Measurements from ENCODE around the gene PGAP2. TPM values are rescaled to one million over a fixed set of nuclear protein-coding genes. Genes with fewer than 3 reads are reported as not detected.

Gene PGAP2
- total RNA-seq, 2 experiments from 2014 or later: 39.6 to 40.1 TPM

- POLR2A ChIA-PET: no interaction called here
- CTCF ChIA-PET: no interaction called here
Measured at GRCh38 chr11:3861683-3862082, 53.3 kb downstream of the PGAP2 start.

GRCh38 chr11:3865388-3866193, 57.2 kb downstream of the PGAP2 start:
- CTCF ChIA-PET: interaction anchor here (1.1 to 2.5 kb wide), 3 partner anchors 10 to 119 kb away, joined by 3 to 12 read pairs (median 4); partner anchors contain the start of gene STIM1
- POLR2A ChIA-PET: interaction anchor here (0.9 kb wide), 1 partner anchor 10 kb away, joined by 3 read pairs; the partner anchor contains the start of gene STIM1

- ChIA-PET CTCF (interaction anchor here (1.1 to 2.5 kb wide), 3 partner anchors 11 to 118 kb away, joined by 3 to 12 read pairs (median 4); partner anchors contain the start of gene STIM1), POLR2A (interaction anchor here (0.9 kb wide), 1 partner anchor 11 kb away, joined by 3 read pairs; the partner anchor contains the start of gene STIM1)
Measured at GRCh38 chr11:3866206-3866605, 57.8 kb downstream of the PGAP2 start.

- ChIA-PET POLR2A (interaction anchor here (1.4 kb wide), 1 partner anchor 11 kb away, joined by 5 read pairs; the partner anchor contains the start of gene STIM1), CTCF (interaction anchor here (1.0 to 1.4 kb wide), 3 partner anchors 12 to 205 kb away, joined by 3 to 4 read pairs (median 3); partner anchors contain the start of gene STIM1)
Measured at GRCh38 chr11:3866836-3867208, 58.5 kb downstream of the PGAP2 start.

- POLR2A ChIA-PET: interaction anchor here (1.4 kb wide), 1 partner anchor 12 kb away, joined by 5 read pairs; the partner anchor contains the start of gene STIM1
- CTCF ChIA-PET: interaction anchor here (1.0 to 1.6 kb wide), 5 partner anchors 12 to 205 kb away, joined by 3 to 7 read pairs (median 4); partner anchors contain the start of genes PGAP2 and STIM1
Measured at GRCh38 chr11:3867209-3868091, 59.1 kb downstream of the PGAP2 start.

- CTCF ChIA-PET: interaction anchor here (0.7 to 2.2 kb wide), 4 partner anchors 19 to 199 kb away, joined by 3 to 8 read pairs (median 6); partner anchors contain the start of genes RHOG and STIM1
Measured at GRCh38 chr11:3873712-3874349, 65.5 kb downstream of the PGAP2 start.

More at GRCh38 chr11:3873712-3874349, 65.5 kb downstream of the PGAP2 start:
- POLR2A ChIA-PET: interaction anchor here (1.5 kb wide), 1 partner anchor 16 kb away, joined by 3 read pairs; no protein-coding TSS in a partner anchor

Other genes with a start within 250 kb of the PGAP2 start
- gene ART5, start 166.6 kb upstream of the PGAP2 start, total RNA-seq: not detected
- not detected for gene ART1, start 163.4 kb upstream of the PGAP2 start, total RNA-seq
- 1 to 10 TPM; 1.3 to 1.4 TPM for gene CHRNA10, start 137.2 kb upstream of the PGAP2 start, total RNA-seq
- 100 to 1,000 TPM; 107 TPM for gene NUP98, start 11.0 kb upstream of the PGAP2 start, total RNA-seq
- 100 to 1,000 TPM; 188 to 190 TPM for gene RHOG, start 32.4 kb downstream of the PGAP2 start, total RNA-seq
- gene STIM1, start 47.1 kb downstream of the PGAP2 start, total RNA-seq: 10 to 100 TPM; 43.9 to 45.8 TPM

Measured in activated CD8-positive, alpha-beta memory T cell treated with anti-CD3 and anti-CD28 coated beads for 36 hours (primary cell).